ENCODE data around the gene CTDP1.

DNA sequence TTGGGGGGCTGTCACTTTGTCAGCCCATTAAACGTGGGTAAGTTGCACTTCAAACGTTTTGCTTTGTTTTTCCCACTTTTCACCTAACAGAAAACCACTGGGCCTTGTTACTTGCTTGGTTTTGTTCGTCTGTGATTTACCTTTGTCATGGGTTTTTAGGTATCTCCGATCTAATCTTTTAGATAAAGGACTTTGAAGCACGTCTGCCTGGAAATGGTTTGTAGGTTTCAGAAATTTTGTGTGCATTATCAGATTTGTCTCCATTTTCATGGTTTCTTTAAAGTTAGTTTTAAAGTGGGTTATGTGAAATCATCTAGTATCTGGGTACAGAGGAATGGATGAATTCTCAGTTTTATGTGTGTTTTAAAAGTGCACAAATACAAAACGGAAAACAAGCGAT, 6.4 kb downstream of the CTDP1 start:
- TF ChIP-seq, protein P1, sequence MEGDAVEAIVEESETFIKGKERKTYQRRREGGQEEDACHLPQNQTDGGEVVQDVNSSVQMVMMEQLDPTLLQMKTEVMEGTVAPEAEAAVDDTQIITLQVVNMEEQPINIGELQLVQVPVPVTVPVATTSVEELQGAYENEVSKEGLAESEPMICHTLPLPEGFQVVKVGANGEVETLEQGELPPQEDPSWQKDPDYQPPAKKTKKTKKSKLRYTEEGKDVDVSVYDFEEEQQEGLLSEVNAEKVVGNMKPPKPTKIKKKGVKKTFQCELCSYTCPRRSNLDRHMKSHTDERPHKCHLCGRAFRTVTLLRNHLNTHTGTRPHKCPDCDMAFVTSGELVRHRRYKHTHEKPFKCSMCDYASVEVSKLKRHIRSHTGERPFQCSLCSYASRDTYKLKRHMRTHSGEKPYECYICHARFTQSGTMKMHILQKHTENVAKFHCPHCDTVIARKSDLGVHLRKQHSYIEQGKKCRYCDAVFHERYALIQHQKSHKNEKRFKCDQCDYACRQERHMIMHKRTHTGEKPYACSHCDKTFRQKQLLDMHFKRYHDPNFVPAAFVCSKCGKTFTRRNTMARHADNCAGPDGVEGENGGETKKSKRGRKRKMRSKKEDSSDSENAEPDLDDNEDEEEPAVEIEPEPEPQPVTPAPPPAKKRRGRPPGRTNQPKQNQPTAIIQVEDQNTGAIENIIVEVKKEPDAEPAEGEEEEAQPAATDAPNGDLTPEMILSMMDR (conservative IDR thresholded peaks at IDR 0.05; ENCODE audit: low read length), result no peak
- no peak for TF ChIP-seq EZH2phosphoT487 (IDR thresholded peaks at IDR 0.05; ENCODE audit: borderline replicate concordance, low read depth, low read length)
